ENCODE data around the gene VASP. TPM values are rescaled to one million over a fixed set of nuclear protein-coding genes. Genes with fewer than 3 reads are reported as not detected.

The VASP gene
- total RNA-seq, 1 donor from 2014 or later = 59.0 TPM

DNA sequence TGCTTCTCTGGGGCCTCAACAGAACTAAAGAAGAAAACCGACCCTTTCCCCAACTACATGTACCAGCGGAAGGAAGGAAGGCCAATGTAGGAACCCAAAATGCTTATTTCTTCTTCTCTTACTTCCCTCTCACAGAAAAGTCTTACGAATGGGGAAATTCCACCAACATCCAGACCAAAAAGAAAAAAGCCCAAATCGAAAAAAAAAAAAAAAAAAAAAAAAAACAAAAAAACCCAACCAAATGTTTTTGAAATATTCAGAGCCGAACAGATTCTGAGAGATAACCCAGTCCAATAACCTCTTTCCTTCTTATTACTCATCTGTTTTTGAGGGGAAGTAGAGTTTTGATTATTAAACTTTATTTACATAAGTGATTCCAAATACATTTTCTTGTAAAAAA is 5.2 kb upstream of the VASP start:
- DNase-seq (ENCODE audit: low read depth) (no peak), FAIRE-seq (no peak)
- Histone ChIP-seq H3K4me3 (ENCODE audit: low read depth, low read length) (no peak overlapping the region), H3K36me3 (ENCODE audit: control insufficient read depth, insufficient read depth, low read length) (no peaks in the 10 kb centered on the region), H3K27me3 (ENCODE audit: control insufficient read depth, insufficient read depth, low read length) (no peaks in the 10 kb centered on the region)
- TF ChIP-seq, protein P1, sequence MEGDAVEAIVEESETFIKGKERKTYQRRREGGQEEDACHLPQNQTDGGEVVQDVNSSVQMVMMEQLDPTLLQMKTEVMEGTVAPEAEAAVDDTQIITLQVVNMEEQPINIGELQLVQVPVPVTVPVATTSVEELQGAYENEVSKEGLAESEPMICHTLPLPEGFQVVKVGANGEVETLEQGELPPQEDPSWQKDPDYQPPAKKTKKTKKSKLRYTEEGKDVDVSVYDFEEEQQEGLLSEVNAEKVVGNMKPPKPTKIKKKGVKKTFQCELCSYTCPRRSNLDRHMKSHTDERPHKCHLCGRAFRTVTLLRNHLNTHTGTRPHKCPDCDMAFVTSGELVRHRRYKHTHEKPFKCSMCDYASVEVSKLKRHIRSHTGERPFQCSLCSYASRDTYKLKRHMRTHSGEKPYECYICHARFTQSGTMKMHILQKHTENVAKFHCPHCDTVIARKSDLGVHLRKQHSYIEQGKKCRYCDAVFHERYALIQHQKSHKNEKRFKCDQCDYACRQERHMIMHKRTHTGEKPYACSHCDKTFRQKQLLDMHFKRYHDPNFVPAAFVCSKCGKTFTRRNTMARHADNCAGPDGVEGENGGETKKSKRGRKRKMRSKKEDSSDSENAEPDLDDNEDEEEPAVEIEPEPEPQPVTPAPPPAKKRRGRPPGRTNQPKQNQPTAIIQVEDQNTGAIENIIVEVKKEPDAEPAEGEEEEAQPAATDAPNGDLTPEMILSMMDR (IDR thresholded peaks at IDR 0.05; ENCODE audit: insufficient read depth, low read length, severe bottlenecking) = no peak

DNA sequence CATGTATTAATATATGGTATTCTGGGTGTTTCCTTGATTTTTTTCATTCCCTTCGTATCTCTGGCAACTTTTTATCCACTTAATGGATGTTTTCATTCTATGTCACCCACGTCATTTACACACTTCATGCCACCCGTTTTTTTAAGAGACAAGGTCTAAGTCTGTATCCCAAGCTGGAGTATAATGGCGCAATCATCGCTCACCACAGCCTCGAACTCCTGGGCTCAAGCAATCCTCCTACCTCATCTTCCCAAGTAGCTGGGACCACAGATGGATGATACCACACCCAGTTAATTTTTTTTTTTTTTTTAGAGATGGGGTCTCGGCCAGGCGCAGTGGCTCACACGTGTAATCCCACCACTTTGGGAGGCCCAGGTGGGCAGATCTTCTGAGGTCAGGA is 3.4 kb upstream of the VASP start:
- FAIRE-seq = no peak
- TF ChIP-seq, protein P1 (IDR thresholded peaks at IDR 0.05; ENCODE audit: insufficient read depth, low read length, severe bottlenecking) = no peak
- Histone ChIP-seq H3K36me3 (ENCODE audit: control insufficient read depth, insufficient read depth, low read length) (no peaks in the 10 kb centered on the region), H3K4me3 (ENCODE audit: low read depth, low read length) (no peak overlapping the region), H3K27me3 (ENCODE audit: control insufficient read depth, insufficient read depth, low read length) (no peaks in the 10 kb centered on the region)
- DNase-seq (ENCODE audit: low read depth) = no peak

DNA sequence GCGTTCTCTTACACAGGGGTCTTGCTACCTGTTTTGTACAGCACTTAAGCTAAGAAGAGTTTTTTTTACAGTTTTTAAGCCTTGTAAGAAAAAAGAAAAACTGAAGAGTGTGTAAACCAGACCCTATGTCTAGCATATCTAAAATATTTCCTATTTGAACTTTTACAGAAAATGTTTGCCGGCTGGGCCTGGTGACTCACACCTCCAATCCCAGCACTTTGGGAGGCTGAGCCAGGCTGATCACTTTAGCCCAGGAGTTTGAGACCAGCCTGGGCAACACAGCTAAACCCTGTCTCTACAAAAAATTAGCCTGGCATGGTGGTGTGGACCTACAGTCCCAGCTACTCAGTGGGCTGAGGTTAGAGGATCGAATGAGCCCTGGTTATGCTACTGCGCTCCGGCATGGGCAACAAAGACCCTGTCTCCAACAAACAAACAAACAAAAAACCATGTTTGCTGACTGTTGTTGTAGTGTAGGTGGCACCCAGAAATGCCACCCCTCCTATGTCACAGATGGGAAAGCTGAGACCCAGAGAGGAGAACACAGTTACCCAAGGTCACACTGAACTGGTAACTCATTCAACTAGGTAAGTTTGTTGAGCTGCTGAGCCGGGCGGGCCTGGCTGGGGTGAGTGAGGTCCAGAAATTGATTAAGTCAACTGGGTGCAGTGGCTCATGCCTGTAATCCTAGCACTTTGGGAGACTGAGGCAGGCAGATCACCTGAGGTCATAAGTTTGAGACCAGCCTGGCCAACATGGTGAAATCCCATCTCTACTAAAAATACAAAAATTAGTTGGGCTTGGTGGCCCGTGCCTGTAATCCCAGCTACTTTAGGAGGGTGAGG is 1.9 kb upstream of the VASP start:
- Histone ChIP-seq H3K27me3 (ENCODE audit: control insufficient read depth, insufficient read depth, low read length) (no peaks in the 10 kb centered on the region), H3K36me3 (ENCODE audit: control insufficient read depth, insufficient read depth, low read length) (peaks cover 2% of the 10 kb centered on the region), H3K4me3 (ENCODE audit: low read depth, low read length) (no peak overlapping the region)
- FAIRE-seq = no peak
- TF ChIP-seq, protein P1 (IDR thresholded peaks at IDR 0.05; ENCODE audit: insufficient read depth, low read length, severe bottlenecking) = no peak
- no peak for DNase-seq (ENCODE audit: low read depth)

DNA sequence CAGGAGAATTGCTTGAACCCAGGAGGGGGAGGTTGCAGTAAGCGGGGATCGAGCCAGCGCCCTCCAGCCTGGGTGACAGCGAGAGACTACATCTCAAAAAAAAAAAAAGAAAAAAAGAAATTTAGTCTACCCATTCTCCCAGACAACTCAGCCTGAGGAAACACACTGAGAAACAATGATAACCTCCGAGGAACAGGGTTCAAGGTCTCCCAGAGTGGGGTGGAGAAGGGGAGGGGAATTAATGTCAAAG is 1.4 kb upstream of the VASP start:
- Histone ChIP-seq H3K4me3 (ENCODE audit: low read depth, low read length) (peak overlapping the region; percentile 94), H3K36me3 (ENCODE audit: control insufficient read depth, insufficient read depth, low read length) (peaks cover 2% of the 10 kb centered on the region), H3K27me3 (ENCODE audit: control insufficient read depth, insufficient read depth, low read length) (no peaks in the 10 kb centered on the region)
- FAIRE-seq = no peak
- DNase-seq (ENCODE audit: low read depth) = no peak
- TF ChIP-seq, protein P1 (IDR thresholded peaks at IDR 0.05; ENCODE audit: insufficient read depth, low read length, severe bottlenecking) = no peak

DNA sequence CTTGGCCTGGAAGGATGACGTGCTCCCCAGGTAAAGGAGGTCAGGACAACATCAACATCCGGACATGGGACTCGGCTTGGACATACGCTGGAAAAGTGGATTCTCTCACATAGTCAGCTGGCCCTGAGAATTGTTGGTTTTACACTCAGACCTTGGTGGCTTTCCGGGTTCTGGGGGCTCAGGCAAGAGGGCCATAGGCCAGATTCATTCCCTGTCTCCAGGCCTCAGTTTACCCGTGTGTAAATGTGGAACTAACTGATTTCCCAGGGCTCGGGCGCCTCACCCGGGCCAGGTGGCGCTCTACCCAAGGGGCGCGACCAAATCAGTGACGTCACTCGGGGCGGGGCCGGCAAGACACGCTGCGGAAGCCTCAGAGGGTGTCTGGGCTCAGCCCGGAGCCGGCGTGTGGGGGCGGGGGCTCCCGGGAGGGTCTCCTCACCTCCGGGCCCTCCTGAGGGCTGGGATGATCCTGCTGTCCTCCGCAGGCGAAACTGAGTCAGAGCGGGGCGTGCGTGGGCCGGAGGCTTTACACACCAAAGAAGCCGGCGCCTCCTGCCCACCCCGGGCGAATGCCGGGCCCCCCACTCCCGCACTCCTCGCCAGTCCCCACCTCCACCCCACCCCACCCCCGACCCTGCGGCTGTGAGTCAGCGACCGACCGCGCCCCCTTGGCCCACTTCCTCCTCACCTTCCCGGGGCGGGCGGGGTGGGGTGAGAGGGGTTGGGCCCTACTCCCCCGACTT is 862 bp upstream of the VASP start:
- H3K4me3 ChIP-seq (ENCODE audit: low read depth, low read length) = peak overlapping the region; percentile 94
- TF ChIP-seq, protein P1 (IDR thresholded peaks at IDR 0.05; ENCODE audit: insufficient read depth, low read length, severe bottlenecking) = peak; percentile 75
- FAIRE-seq (no peak), DNase-seq (ENCODE audit: low read depth) (peak; percentile 82)
- no peaks in the 10 kb centered on the region for H3K27me3 ChIP-seq (ENCODE audit: control insufficient read depth, insufficient read depth, low read length)
- peaks cover 4% of the 10 kb centered on the region for H3K36me3 ChIP-seq (ENCODE audit: control insufficient read depth, insufficient read depth, low read length)

Measured in bronchial epithelial cell (primary cell).